A549 (cell line): ENCODE data around the gene NUDCD3. TPM values are rescaled to one million over a fixed set of nuclear protein-coding genes. Genes with fewer than 3 reads are reported as not detected.

Experiments used
- ATAC-seq, 2 experiments: fragments of 200-7000 bp in 1 of 2; fragments of >200 bp in 1 of 2; cut with Nextera tagmentation in 1 of 2; cut with Tn5 transposase in 1 of 2; 3 replicates each; pipeline versions ENCODE4 v1.8.0 to v1.9.1; 2018 to 2020; ENCODE audit warnings: mild to moderate bottlenecking in 1 of 2, moderate library complexity in 1 of 2
- CTCF ChIA-PET: fragments of 300-600 bp; sonication (Branson Sonifier 250); formaldehyde crosslinking; extraction: SDS; loops from one replicate; lab custom pipeline; 2021; ENCODE audit warnings: antibody characterized with exemption, inconsistent platforms; lab: Yijun Ruan, JAX
- POLR2A ChIA-PET: fragments of 350-600 bp; formaldehyde crosslinking; extraction: SDS; loops from one replicate; lab custom pipeline; 2021; ENCODE audit warnings: antibody characterized with exemption, inconsistent platforms; lab: Yijun Ruan, JAX
- DNase-seq, 2 experiments: peaks; one replicate each; pipeline versions ENCODE4 v3.0.0 to v3.0.0-alpha.2; 2011 to 2016; ENCODE audit warnings: low read depth in 1 of 2, low spot score in 1 of 2
- FAIRE-seq: peaks from 2 replicates; lab custom pipeline; 2011; peaks lifted over from hg19 to GRCh38; lab: Jason Lieb, UNC
- H3K27ac ChIP-seq, 2 experiments: fragments of >200 bp; sonication (Bioruptor Twin); formaldehyde crosslinking; 3 replicates each; pipeline ENCODE4 v1.5.1; 2016 to 2017
- H3K4me1 ChIP-seq: fragments of >200 bp; sonication (Bioruptor Twin); formaldehyde crosslinking; 3 replicates; pipeline ENCODE4 v1.6.1; 2016
- H3K4me2 ChIP-seq: fragments of >200 bp; sonication (Bioruptor Twin); formaldehyde crosslinking; 3 replicates; pipeline ENCODE4 v1.6.1; 2016
- H3K4me3 ChIP-seq: fragments of >200 bp; sonication (Bioruptor Twin); formaldehyde crosslinking; 3 replicates; pipeline ENCODE4 v1.5.1; 2016
- H3K9me3 ChIP-seq: fragments of >200 bp; sonication (Bioruptor Twin); formaldehyde crosslinking; 3 replicates; pipeline ENCODE4 v1.6.1; 2016
- CHD2 ChIP-seq: fragments of 150-350 bp; IDR thresholded peaks from 2 replicates; pipeline ENCODE4 v1.6.1; 2014; ENCODE audit warnings: low read length; ENCODE audit not compliant: partially characterized antibody
- EHMT2 ChIP-seq: fragments of 200-600 bp; sonication (generic); IDR thresholded peaks from 2 replicates; pipeline ENCODE4 v1.6.1; 2016; ENCODE audit warnings: antibody characterized with exemption, low read depth, mild to moderate bottlenecking, moderate library complexity
- EP300 ChIP-seq, 2 experiments: fragments of >200 bp; sonication (Bioruptor Twin); formaldehyde crosslinking; IDR thresholded peaks; 2 replicates in 1 of 2; 3 replicates in 1 of 2; pipeline ENCODE4 v1.6.1; 2016 to 2017
- HDAC2 ChIP-seq: fragments of 200-600 bp; sonication (generic); IDR thresholded peaks from 2 replicates; pipeline ENCODE4 v1.6.1; 2016
- HOXB5 ChIP-seq: fragments of 250-450 bp; sonication (Bioruptor Pico); IDR thresholded peaks from 2 replicates; pipeline ENCODE4 v1.5.0; 2020; ENCODE audit warnings: mild to moderate bottlenecking, moderate library complexity
- JUN ChIP-seq, 2 experiments: fragments of >200 bp; sonication (Bioruptor Twin); formaldehyde crosslinking; IDR thresholded peaks; 2 replicates in 1 of 2; 3 replicates in 1 of 2; pipeline ENCODE4 v1.6.1; 2016 to 2017
- JUNB ChIP-seq: fragments of >200 bp; sonication (Bioruptor Twin); formaldehyde crosslinking; IDR thresholded peaks from 2 replicates; pipeline ENCODE4 v1.6.1; 2016
- MAZ ChIP-seq: fragments of 150-350 bp; IDR thresholded peaks from 2 replicates; pipeline ENCODE4 v1.6.1; 2014; ENCODE audit warnings: antibody characterized with exemption, low read depth, low read length, borderline replicate concordance
- NFE2L2 ChIP-seq: fragments of 150-350 bp; conservative IDR thresholded peaks from 2 replicates; pipeline ENCODE4 v1.6.1; 2014; ENCODE audit warnings: low read length
- NPAS2 ChIP-seq: fragments of 250-450 bp; sonication (Bioruptor Pico); IDR thresholded peaks from 2 replicates; pipeline ENCODE4 v1.8.0; 2022; ENCODE audit warnings: mild to moderate bottlenecking, moderate library complexity, borderline replicate concordance
- NR3C1 ChIP-seq: fragments of >200 bp; sonication (Bioruptor Twin); formaldehyde crosslinking; IDR thresholded peaks from 3 replicates; pipeline ENCODE4 v1.6.1; 2017
- POLR2AphosphoS2 ChIP-seq: conservative IDR thresholded peaks from 2 replicates; pipeline ENCODE4 v1.6.1; 2012; ENCODE audit warnings: low read length, improper control_type of control experiment, inconsistent platforms
- RAD21 ChIP-seq, 2 experiments: fragments of >200 bp in 1 of 2; sonication (Bioruptor Twin) in 1 of 2; formaldehyde crosslinking in 1 of 2; IDR thresholded peaks in 1 of 2; conservative IDR thresholded peaks in 1 of 2; 2 replicates in 1 of 2; 3 replicates in 1 of 2; pipeline ENCODE4 v1.6.1; 2012 to 2018; ENCODE audit warnings: inconsistent platforms in 1 of 2
- RNF2 ChIP-seq: fragments of 200-600 bp; sonication (generic); IDR thresholded peaks from 2 replicates; pipeline ENCODE4 v1.6.1; 2016; ENCODE audit warnings: low read depth, mild to moderate bottlenecking, antibody characterized with exemption, moderate library complexity, borderline replicate concordance
- SMC3 ChIP-seq: fragments of >200 bp; sonication (Bioruptor Twin); formaldehyde crosslinking; IDR thresholded peaks from 3 replicates; pipeline ENCODE4 v1.6.1; 2018; ENCODE audit warnings: inconsistent platforms
- TFCP2L1 ChIP-seq: fragments of 250-450 bp; sonication (Bioruptor Pico); IDR thresholded peaks from 2 replicates; pipeline ENCODE4 v1.5.0; 2021; ENCODE audit warnings: mild to moderate bottlenecking
- ZC3H11A ChIP-seq: fragments of 450-650 bp; IDR thresholded peaks from 2 replicates; pipeline ENCODE4 v1.6.1; 2014; ENCODE audit warnings: antibody characterized with exemption, mild to moderate bottlenecking
- ZNF302 ChIP-seq: fragments of 250-450 bp; sonication (Bioruptor Pico); IDR thresholded peaks from 2 replicates; pipeline ENCODE4 v1.9.0; 2021; ENCODE audit warnings: inconsistent platforms, mild to moderate bottlenecking, moderate library complexity
- WGBS: methylation state at CpG from one replicate; pipeline ENCODE4 v1.1.6; 2017; ENCODE audit errors: missing lambda C conversion rate; 5-methylcytosine and 5-hydroxymethylcytosine counted together
- polyA plus RNA-seq, 4 experiments: library from polyadenylated mRNA; depleted of rRNA in 3 of 4; stranded (reverse); fragments of >200 nt; fragmentation: RNase III in 1 of 4; extraction: RNeasy Plus Mini Kit Qiagen cat#74134 plus additional on column Dnase treatment in 1 of 4; gene quantifications; 2 replicates in 3 of 4; 3 replicates in 1 of 4; pipeline ENCODE4 v1.2.3, GENCODE V29; 2011 to 2017
- TF ChIP-seq, protein P1 (sequence below): fragments of 450-650 bp; IDR thresholded peaks from 2 replicates; pipeline ENCODE4 v1.6.1; 2014; ENCODE audit warnings: antibody characterized with exemption
- TF ChIP-seq, protein P2 (sequence below): IDR thresholded peaks from 2 replicates; pipeline ENCODE4 v1.6.1; 2012
- TF ChIP-seq, protein P3 (sequence below): fragments of 250-450 bp; sonication (Bioruptor Pico); IDR thresholded peaks from 2 replicates; pipeline ENCODE4 v1.5.0; 2020; ENCODE audit warnings: low read depth, mild to moderate bottlenecking, moderate library complexity
- TF ChIP-seq, protein P4 (sequence below): IDR thresholded peaks from 2 replicates; pipeline ENCODE4 v1.6.1; 2012; ENCODE audit warnings: low read depth, borderline replicate concordance
- TF ChIP-seq, protein P5 (sequence below): IDR thresholded peaks from 2 replicates; pipeline ENCODE4 v1.6.1; 2012
- TF ChIP-seq, protein P6 (sequence below): fragments of 250-450 bp; sonication (Bioruptor Pico); IDR thresholded peaks from 2 replicates; pipeline ENCODE4 v1.5.0; 2021; ENCODE audit warnings: mild to moderate bottlenecking, moderate library complexity, borderline replicate concordance

NUDCD3 gene
- polyA plus RNA-seq, 2 of the 4 experiments (the other 2 are of a cell fraction) = 44.3 to 66.3 TPM

DNA sequence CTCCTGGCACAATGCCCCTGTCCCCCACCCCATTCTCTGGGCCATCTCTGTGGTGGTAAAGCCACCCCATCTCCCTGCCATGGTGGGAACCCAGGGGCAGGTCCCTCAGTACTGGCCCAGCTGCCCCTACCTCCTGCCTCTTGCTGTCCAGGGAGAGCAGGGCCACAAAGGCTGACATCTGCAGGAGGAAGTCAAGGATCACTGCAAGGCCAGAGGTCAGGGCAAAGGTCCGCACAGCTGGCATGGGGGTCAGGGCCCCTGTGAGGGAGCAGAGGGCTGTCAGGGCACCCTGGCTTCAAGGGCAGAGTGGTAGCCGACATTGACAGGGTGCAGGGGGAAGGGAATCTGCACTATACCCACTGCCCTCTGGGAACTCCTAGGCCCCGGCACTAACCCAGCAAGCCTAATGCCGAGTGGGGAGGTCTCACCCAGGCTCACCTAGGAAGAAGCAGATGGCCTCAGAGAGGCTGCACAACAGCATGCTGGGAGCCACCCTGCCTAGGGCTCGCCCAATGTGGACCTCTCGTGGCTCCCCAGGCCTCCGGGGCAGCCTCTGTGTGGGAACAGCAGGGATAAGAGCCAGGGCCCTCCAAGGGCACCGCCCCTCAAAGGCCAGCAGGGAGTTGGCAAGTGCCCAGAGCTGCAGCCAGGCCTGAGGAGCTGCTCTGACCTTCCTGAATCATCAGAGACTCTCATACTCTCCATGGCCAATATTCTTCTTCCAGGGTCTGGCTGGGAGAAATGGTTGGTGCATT is 43.0 kb upstream of the NUDCD3 start:
- DNase-seq (no peak), FAIRE-seq (no peak), ATAC-seq (peak; percentile 16 to 38; a peak in 4 of 6 replicates)
- H3K27ac ChIP-seq = no peak overlapping the region
- POLR2A ChIA-PET = interaction anchor here (1.0 kb wide), 1 partner anchor 42 kb away, joined by 3 read pairs; no protein-coding TSS in a partner anchor
- 72% methylated on average over 4 of the region's 8 CpGs for WGBS
- H3K4me3 ChIP-seq = no peak overlapping the region
- no peaks in the 10 kb centered on the region for H3K9me3 ChIP-seq
- H3K4me2 ChIP-seq = no peak overlapping the region
- CTCF ChIA-PET = interaction anchor here (0.8 to 2.5 kb wide), 5 partner anchors 9 to 26 kb away, joined by 3 to 15 read pairs (median 5); no protein-coding TSS in a partner anchor
- no peaks in the 10 kb centered on the region for H3K4me1 ChIP-seq
- TF ChIP-seq, protein P1, sequence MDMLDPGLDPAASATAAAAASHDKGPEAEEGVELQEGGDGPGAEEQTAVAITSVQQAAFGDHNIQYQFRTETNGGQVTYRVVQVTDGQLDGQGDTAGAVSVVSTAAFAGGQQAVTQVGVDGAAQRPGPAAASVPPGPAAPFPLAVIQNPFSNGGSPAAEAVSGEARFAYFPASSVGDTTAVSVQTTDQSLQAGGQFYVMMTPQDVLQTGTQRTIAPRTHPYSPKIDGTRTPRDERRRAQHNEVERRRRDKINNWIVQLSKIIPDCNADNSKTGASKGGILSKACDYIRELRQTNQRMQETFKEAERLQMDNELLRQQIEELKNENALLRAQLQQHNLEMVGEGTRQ = no peak
- no peak for TF ChIP-seq JUNB
- TF ChIP-seq, all 56 proteins: peak for 0

DNA sequence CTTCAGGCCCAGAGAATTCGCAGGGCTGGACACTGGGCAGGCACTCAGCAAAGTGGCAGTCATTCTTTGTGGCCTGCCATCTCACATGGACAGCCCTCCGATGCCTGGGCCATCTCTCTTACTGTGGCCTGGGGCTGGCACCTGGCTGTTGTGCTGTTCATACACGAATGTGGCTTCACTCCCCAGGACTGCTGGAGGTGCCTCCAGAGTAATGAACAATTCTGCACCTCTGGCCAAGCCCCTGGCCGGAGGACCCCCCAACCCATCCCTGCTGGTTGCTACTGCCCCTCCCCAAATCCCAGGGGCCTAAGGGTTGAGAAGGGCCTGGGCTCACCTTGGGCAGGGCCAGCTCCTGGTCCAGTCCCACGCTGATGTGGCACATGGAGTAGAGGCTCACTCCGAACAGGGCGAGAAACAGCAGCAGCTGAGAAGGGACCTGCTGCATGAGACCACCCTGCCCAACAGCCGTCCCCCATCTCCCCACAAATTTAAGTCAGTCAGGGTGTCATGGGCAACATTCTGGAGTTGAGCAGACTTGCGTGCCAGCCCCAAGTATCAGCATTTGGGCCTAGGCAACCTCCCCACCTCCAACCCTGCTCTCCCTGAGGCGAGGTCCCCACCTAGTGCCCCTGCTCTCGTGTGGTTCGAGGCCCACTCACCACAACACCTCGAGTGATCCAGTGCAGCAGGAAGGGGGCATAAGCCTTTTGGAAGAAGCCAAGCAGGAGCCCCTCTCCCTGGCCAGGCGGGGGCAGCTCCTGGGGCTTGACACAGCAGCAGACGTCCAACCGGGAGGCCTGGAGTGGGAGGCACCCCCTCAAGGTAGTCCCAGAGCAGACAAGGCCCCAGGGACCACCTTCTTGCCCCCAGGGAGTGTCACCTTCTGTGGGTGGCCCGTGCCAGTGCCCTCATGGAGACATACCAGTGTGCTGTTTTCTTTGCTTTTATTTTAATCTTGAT is 41.2 kb upstream of the NUDCD3 start:
- no peak for DNase-seq
- Histone ChIP-seq H3K27ac (no peak overlapping the region), H3K4me3 (no peak overlapping the region), H3K4me1 (no peaks in the 10 kb centered on the region)
- no peak for FAIRE-seq
- POLR2A ChIA-PET = no interaction called here
- 64% methylated on average over 12 of the region's 17 CpGs for WGBS
- TF ChIP-seq TFCP2L1 (CRISPR knock-in tag) = no peak
- TF ChIP-seq EHMT2 = no peak
- no peak for TF ChIP-seq RNF2
- TF ChIP-seq NR3C1 = no peak
- TF ChIP-seq, protein P2, sequence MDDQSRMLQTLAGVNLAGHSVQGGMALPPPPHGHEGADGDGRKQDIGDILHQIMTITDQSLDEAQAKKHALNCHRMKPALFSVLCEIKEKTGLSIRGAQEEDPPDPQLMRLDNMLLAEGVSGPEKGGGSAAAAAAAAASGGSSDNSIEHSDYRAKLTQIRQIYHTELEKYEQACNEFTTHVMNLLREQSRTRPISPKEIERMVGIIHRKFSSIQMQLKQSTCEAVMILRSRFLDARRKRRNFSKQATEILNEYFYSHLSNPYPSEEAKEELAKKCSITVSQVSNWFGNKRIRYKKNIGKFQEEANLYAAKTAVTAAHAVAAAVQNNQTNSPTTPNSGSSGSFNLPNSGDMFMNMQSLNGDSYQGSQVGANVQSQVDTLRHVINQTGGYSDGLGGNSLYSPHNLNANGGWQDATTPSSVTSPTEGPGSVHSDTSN = no peak
- TF ChIP-seq, protein P3, sequence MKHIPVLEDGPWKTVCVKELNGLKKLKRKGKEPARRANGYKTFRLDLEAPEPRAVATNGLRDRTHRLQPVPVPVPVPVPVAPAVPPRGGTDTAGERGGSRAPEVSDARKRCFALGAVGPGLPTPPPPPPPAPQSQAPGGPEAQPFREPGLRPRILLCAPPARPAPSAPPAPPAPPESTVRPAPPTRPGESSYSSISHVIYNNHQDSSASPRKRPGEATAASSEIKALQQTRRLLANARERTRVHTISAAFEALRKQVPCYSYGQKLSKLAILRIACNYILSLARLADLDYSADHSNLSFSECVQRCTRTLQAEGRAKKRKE (CRISPR knock-in tag) = no peak
- TF ChIP-seq NFE2L2 = no peak
- TF ChIP-seq, protein P4, sequence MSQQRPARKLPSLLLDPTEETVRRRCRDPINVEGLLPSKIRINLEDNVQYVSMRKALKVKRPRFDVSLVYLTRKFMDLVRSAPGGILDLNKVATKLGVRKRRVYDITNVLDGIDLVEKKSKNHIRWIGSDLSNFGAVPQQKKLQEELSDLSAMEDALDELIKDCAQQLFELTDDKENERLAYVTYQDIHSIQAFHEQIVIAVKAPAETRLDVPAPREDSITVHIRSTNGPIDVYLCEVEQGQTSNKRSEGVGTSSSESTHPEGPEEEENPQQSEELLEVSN = no peak
- TF ChIP-seq NPAS2 (CRISPR knock-in tag) = no peak
- TF ChIP-seq EP300 (IDR thresholded peaks at IDR 0.05) = no peak
- TF ChIP-seq, protein P5, sequence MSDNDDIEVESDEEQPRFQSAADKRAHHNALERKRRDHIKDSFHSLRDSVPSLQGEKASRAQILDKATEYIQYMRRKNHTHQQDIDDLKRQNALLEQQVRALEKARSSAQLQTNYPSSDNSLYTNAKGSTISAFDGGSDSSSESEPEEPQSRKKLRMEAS = no peak
- TF ChIP-seq MAZ = no peak
- no peak for TF ChIP-seq SMC3
- TF ChIP-seq, all 56 proteins: peak for 0
- ATAC-seq = no peak
- no peak overlapping the region for H3K4me2 ChIP-seq
- peaks cover 7% of the 10 kb centered on the region; the same call in 1 of the 3 replicates for H3K9me3 ChIP-seq
- CTCF ChIA-PET = interaction anchor here (0.6 kb wide), 1 partner anchor 72 kb away, joined by 4 read pairs; no protein-coding TSS in a partner anchor

DNA sequence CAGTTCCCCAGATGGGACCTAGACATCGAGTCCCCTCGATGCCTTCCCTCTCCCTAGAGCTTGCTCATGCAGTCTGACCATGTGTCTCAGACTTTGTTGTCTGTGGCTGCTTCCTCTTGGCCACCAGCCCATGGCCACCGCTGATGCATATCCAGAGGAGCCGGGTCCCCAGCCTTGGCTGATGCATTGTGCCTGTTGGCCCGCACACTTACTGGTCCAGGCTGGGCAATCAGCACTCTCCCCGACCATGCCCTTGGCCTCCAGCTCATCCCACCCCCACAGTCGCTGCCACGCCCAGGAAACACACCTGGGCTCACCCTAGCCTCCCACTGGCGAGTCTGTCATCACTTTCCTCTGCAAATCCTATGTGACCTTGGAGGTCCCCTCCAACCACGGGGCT is 40.5 kb upstream of the NUDCD3 start:
- ChIA-PET CTCF (interaction anchor here (0.6 kb wide), 1 partner anchor 73 kb away, joined by 4 read pairs; no protein-coding TSS in a partner anchor), POLR2A (no interaction called here)
- Histone ChIP-seq H3K4me2 (no peak overlapping the region), H3K4me1 (no peaks in the 10 kb centered on the region), H3K4me3 (no peak overlapping the region), H3K27ac (no peak overlapping the region), H3K9me3 (peaks cover 9% of the 10 kb centered on the region; the same call in 1 of the 3 replicates)
- WGBS = 56% methylated on average over 10 of the region's 10 CpGs
- DNase-seq = no peak
- FAIRE-seq = no peak
- ATAC-seq = 0 out of 6 replicates have a peak, but pooled peaks of 1 of the 2 experiments have one; percentile 19
- TF ChIP-seq CHD2 (no peak), JUN (IDR thresholded peaks at IDR 0.05) (no peak), HOXB5 (no peak), ZC3H11A (no peak), HDAC2 (no peak), ZNF302 (no peak), NR3C1 (no peak), POLR2AphosphoS2 (no peak), RAD21 (conservative IDR thresholded peaks at IDR 0.05 in 1 of 2, IDR thresholded peaks at IDR 0.05 in 1 of 2) (no peak)
- TF ChIP-seq, protein P6, sequence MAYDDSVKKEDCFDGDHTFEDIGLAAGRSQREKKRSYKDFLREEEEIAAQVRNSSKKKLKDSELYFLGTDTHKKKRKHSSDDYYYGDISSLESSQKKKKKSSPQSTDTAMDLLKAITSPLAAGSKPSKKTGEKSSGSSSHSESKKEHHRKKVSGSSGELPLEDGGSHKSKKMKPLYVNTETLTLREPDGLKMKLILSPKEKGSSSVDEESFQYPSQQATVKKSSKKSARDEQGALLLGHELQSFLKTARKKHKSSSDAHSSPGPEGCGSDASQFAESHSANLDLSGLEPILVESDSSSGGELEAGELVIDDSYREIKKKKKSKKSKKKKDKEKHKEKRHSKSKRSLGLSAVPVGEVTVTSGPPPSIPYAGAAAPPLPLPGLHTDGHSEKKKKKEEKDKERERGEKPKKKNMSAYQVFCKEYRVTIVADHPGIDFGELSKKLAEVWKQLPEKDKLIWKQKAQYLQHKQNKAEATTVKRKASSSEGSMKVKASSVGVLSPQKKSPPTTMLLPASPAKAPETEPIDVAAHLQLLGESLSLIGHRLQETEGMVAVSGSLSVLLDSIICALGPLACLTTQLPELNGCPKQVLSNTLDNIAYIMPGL (CRISPR knock-in tag) = no peak
- TF ChIP-seq, protein P2 = no peak
